HG02981 (cell line): Measurements from ENCODE around the gene TYMS.

Experiments used
- ATAC-seq: cut with Tn5 transposase; IDR thresholded peaks from one replicate; pipeline ENCODE4 v1.9.1; 2021; ENCODE audit warnings: mild to moderate bottlenecking, moderate library complexity; ENCODE audit not compliant: unreplicated experiment

TYMS gene

GRCh38 chr18:710418-711300 lies 53.2 kb downstream of the TYMS start:
- no peak for ATAC-seq

GRCh38 chr18:711310-711656 lies 53.8 kb downstream of the TYMS start:
- ATAC-seq, result peak; percentile 3

GRCh38 chr18:711657-712400 lies 54.4 kb downstream of the TYMS start:
- ATAC-seq, result peak; percentile 56

GRCh38 chr18:712401-713134 lies 55.1 kb downstream of the TYMS start, which contains the start of gene ENOSF1:
Gene ENOSF1, minus strand, starts transcription at chr18:712630. Its CDS starts 43 bp downstream, at chr18:712587.
- ATAC-seq, result peak; percentile 90

- no peak for ATAC-seq
Observed at GRCh38 chr18:713135-713490, 55.7 kb downstream of the TYMS start.

GRCh38 chr18:715626-716025 lies 58.2 kb downstream of the TYMS start:
- no peak for ATAC-seq

GRCh38 chr18:717003-717402 lies 59.5 kb downstream of the TYMS start:
- no peak for ATAC-seq
